HG02938 (cell line): Measurements from ENCODE around the gene DLGAP4.

ENCODE experiments used
- ATAC-seq: cut with Tn5 transposase; IDR thresholded peaks from one replicate; pipeline ENCODE4 v1.9.1; 2021; ENCODE audit warnings: mild to moderate bottlenecking, moderate library complexity; ENCODE audit not compliant: unreplicated experiment

Gene DLGAP4

DNA sequence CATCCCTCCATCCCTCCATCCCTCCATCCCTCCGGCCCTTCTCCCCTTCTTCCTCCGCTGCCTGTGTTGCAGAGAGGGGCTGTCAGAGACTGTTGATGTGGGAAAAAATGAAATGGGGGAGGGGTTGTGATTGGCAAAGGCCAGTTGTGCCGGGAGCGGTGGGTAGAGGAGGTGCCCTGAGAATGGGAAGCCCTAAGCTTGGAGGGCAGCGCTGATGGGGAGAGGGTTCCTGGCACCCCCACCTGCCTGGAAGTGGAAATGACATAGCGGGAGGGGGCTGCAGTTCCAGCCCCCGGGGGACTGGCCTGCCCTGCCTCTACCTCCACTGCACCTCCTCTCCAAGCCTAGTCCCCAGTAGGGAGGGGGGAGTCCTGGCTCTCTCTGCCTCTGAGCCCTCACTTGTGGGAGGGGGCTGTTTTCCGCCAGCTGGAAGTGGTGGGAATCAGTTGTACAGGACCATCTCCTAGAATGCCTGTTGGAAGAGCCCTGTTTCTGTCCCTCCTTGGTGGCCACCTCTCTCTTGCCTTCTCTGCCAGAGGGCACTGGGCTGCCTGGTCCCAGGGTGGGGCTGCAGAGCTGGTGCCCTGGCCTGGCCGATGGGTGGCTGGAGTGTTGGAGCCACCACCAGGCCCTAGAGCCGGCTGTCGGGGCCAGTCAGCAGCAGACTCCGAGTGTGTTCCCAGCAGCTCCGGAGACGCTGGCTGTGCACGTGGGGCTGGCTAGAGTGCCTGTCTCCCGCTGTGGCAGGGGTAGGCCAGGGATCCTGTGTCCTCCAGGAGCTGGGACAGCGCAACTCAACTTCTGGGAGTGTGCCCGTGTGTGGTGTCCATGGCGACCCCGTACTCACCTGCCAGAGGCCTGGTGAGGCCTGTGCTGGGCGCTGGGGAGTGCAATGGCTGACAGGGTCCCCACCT is 1.5 kb downstream of the DLGAP4 start:
- ATAC-seq: no peak

GRCh38 chr20:36308353-36308752 is 2.2 kb downstream of the DLGAP4 start:
- no peak for ATAC-seq

- no peak for ATAC-seq
Measured at GRCh38 chr20:36308986-36309385, 2.8 kb downstream of the DLGAP4 start.

- ATAC-seq: no peak
Measured at GRCh38 chr20:36309643-36310042, 3.5 kb downstream of the DLGAP4 start.

DNA sequence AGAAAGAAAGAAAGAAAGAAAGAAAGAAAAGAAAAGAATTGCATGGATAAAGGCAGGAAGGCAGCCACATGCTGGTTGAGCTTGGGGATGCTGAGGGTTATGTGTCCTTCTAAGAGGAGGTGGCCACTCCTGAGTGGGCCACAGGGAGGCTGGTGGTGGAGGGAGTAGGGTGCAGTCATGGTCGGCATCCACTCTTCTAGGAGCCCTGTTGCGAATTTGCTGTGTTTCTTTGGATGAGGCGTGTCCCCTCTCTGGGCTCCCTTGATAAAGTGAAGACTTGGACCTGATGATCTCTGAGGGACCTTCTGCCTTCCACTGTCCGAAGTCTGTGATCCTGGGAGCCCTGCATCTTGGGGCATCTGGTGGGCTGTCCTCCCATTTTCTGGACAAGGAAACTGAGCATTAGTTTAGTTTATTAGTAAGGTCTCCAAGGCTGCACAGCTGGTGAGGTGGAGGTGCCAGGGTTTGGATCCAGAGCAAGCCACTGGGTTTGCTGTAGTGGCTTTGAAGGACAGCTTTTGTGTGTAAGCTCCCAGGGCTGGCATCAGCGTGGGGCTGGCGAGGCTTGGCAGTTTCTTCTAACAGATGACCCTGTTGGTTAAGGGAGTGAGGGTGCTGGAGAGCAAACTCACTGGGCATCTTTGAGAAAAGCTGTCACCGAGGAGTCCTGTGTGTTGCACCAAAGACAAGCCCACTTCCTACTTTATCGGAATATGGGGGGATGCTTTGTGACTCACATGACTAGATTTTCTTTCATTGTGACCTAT is 4.3 kb downstream of the DLGAP4 start:
- ATAC-seq: no peak

DNA sequence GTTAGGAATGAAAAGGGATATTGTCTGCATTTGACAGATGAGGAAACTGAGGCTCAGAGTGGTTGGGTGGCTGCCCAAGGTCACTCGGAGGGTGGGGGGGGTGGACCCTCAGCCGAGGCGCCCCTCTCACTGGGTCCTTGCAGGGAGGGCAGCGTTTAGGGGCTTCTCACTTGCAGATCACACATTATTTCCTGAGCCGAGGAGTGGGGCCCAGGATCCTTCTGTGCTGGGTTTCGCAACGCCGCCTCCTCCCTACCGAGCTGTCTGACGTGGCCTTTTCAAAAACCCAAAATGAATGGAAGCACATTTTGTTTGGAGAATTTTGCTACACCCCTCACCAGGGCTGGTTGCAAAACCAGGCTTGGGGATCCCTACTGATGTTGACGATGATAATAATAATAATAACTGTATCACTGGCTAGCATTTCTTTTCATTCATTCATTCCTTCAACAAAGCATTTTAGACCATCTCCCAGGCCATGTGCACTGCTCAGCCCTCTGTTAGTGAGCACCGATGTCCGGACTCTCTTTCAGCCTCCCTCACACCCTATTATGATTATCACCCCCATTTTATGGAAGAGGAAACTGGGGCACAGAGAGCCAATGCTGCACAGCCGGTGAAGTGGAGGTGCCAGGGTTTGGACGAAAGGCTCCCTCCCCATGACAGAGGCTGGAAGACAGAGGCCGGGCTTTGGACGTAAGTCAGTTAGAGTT is 5.2 kb downstream of the DLGAP4 start:
- ATAC-seq: no peak

GRCh38 chr20:36311854-36312723 is 6.0 kb downstream of the DLGAP4 start:
- ATAC-seq: no peak

- no peak for ATAC-seq
Measured at GRCh38 chr20:36312724-36313441, 6.7 kb downstream of the DLGAP4 start.

- ATAC-seq: no peak
Measured at GRCh38 chr20:36313476-36313875, 7.3 kb downstream of the DLGAP4 start.

DNA sequence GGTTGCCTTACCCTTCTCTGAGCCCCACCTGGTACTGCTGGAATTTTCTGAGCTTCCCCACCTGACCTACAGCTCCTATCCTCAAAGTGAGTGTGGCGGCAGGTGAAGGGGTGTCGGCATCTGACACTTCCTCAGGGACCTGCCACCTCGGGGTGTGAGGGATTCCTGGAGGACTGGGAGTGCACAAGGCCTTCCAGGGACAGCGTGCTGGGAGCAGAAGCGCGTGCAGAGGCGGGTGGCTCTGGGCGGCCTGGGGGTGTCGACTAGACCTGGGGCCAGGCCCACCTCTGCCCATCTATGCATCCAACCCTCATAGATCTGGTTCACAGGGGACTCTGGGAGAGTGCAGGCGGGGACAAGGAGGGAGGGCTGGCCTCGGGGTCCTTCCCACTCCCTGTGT is 7.8 kb downstream of the DLGAP4 start:
- no peak for ATAC-seq

GRCh38 chr20:36314734-36315544 is 8.8 kb downstream of the DLGAP4 start:
- no peak for ATAC-seq

DNA sequence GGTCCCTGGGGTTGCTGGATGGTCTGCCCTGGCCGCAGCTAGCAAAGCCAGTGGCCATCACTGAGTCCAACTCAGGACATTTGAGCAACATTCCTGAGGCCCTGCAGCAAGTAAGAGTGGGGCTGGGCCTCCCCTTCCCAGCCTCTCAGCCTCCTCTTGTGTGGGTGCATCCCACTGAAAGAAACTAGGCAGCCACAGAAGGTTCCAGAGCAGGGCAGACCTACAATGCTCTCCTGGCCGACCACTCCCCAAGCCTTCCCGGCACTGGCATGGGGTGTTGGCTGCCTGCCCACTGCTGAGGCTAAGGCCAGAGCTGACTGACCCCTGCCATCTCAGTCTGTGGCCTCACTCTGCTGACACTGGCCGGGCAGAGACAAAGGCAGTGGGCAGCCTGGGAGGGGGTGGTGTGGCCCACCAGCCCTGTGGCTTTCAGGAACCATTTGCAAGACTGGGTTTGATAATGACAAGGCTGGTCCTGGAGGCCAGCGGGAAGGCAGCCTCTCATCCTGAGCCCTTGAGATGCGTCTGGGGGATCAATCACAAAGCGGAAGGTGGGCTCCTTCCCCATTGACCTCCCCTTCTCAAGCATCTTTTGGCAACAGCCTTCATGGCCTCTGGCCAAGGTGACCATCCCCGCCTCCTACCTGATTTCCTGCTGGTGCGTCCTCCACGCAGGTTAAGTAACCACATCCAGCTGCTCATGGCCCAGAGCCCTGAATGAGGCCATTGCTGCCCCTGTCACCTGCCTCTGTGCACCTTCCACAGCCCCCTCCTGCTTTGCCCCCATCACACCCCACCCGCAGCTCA is 9.6 kb downstream of the DLGAP4 start:
- ATAC-seq: no peak

DNA sequence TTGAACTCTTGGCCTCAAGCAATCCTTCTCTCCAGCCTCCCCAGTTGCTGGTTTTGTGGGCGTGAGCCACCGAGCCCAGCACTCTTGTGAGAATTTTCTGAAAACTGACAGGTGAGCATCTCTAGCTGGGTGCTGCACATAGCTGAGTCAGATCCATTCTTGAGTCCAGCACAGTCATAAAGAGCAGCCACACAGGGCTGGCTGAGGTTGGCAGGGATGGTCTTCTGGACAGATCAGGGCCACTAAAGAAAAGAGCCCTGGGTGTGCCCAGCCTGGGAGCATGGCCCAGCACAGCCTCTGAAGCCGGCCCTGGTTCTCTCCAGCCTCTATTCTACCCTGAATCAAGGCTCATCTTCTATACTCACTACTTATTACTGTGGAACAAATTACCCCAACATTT is 11.5 kb downstream of the DLGAP4 start:
- ATAC-seq: no peak

- ATAC-seq: no peak
Measured at GRCh38 chr20:36318166-36318565, 12.0 kb downstream of the DLGAP4 start.

- no peak for ATAC-seq
Measured at GRCh38 chr20:36319356-36320260, 13.5 kb downstream of the DLGAP4 start.

DNA sequence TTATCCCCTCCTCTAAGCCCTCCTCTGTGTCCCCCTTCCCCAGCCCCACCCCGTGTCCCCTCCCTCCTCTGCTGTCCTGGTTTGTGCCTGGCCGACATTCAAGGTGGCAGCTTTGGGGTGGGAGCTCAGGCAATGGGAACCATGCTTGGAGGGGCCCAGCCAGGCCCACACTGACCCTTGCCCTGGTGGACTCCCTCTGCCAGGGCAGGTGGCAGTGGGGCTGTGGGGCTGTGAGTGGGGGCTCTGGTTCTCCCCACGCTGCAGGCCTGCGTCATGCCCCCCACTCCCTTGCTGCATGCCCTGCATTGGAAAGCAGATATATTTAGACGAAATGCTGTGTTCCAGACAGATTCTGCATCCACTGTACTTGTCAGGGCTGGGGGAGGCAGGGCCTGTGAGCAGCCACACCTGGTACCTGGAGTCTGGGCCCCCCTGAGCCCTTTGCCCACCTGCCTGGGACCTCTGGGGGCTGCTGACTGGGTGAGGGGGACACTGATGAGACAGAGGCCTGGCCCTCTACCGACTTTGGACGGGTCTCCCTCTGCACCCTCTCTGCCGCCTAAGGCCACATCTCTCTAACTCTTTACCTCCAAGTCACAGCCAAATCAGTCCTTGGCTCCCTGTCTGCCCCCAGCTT is 14.2 kb downstream of the DLGAP4 start:
- no peak for ATAC-seq
